Bronchial epithelial cell (primary cell): ENCODE results near the gene FEN1. TPM values are rescaled to one million over a fixed set of nuclear protein-coding genes. Genes with fewer than 3 reads are reported as not detected.

Experiments
- DNase-seq: peaks from one replicate; pipeline ENCODE4 v3.0.0-alpha.2; 2010; ENCODE audit warnings: low read depth
- FAIRE-seq: peaks from 2 replicates; lab custom pipeline; 2011; peaks lifted over from hg19 to GRCh38; lab: Jason Lieb, UNC
- H3K27me3 ChIP-seq: 2 replicates; pipeline ENCODE4 v1.5.1; 2011; ENCODE audit warnings: low read length; ENCODE audit not compliant: control insufficient read depth, insufficient read depth
- H3K36me3 ChIP-seq: 2 replicates; pipeline ENCODE4 v1.5.1; 2011; ENCODE audit warnings: low read length; ENCODE audit not compliant: control insufficient read depth, insufficient read depth
- H3K4me3 ChIP-seq: 2 replicates; pipeline ENCODE4 v1.5.1; 2011; ENCODE audit warnings: mild to moderate bottlenecking, low read depth, low read length, control low read depth
- total RNA-seq: library from RNA; depleted of rRNA; stranded (reverse); fragments of >200 nt; gene quantifications from 2 replicates; pipeline ENCODE4 v1.2.1, GENCODE V29; 2014
- TF ChIP-seq, protein P1 (sequence below): IDR thresholded peaks from 2 replicates; pipeline ENCODE4 v1.5.1; 2011; ENCODE audit warnings: mild to moderate bottlenecking, moderate library complexity, low read length, control low read depth, inconsistent platforms; ENCODE audit not compliant: insufficient read depth, severe bottlenecking

The FEN1 gene
- total RNA-seq, 1 donor from 2014 or later: 9.7 TPM

DNA sequence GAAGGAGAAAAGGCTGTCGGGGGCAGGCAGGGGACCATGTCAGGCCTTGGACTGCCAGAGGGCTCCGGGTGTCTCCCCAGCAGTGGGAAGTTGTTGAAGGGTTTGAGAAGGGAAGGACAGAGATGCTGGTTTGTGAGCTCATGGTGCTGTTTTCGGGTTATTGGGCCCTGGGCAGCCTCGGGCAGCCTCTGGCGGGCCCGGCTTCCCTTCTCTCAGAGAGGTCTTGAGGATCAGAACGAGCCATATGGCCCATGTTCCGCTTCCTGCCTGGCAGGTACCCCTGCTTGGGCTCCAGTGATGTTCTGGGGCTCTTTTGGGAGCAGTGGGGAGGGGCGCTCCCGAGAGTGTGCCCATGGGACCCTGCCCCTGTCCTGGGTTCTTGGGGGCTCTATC is 30.5 kb upstream of the FEN1 start:
- no peak overlapping the region for H3K4me3 ChIP-seq
- H3K27me3 ChIP-seq: peaks cover 2% of the 10 kb centered on the region
- H3K36me3 ChIP-seq: no peaks in the 10 kb centered on the region
- no peak for DNase-seq
- TF ChIP-seq, protein P1, sequence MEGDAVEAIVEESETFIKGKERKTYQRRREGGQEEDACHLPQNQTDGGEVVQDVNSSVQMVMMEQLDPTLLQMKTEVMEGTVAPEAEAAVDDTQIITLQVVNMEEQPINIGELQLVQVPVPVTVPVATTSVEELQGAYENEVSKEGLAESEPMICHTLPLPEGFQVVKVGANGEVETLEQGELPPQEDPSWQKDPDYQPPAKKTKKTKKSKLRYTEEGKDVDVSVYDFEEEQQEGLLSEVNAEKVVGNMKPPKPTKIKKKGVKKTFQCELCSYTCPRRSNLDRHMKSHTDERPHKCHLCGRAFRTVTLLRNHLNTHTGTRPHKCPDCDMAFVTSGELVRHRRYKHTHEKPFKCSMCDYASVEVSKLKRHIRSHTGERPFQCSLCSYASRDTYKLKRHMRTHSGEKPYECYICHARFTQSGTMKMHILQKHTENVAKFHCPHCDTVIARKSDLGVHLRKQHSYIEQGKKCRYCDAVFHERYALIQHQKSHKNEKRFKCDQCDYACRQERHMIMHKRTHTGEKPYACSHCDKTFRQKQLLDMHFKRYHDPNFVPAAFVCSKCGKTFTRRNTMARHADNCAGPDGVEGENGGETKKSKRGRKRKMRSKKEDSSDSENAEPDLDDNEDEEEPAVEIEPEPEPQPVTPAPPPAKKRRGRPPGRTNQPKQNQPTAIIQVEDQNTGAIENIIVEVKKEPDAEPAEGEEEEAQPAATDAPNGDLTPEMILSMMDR: no peak
- no peak for FAIRE-seq

DNA sequence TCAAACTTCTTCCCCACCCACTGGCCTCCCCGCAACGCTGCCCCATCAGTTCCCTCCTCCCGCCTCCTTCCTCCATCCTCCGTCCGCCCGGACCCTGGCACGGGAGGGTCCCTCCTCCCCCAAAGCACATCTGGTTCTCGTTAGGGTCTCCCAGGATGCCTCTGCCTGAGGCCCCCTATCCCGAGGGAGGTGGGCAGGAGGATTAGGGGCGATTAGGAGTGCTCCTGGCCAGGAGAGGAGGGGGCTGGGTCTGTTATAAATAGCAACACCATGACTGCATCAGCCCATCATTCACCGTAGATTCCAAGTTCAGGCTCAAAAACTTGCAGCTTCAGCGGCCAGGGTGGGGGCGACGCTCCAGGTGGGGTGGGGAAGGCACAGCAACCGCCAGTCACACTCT is 29.9 kb upstream of the FEN1 start:
- Histone ChIP-seq H3K27me3 (peaks cover 2% of the 10 kb centered on the region), H3K36me3 (no peaks in the 10 kb centered on the region), H3K4me3 (no peak overlapping the region)
- FAIRE-seq: no peak
- no peak for DNase-seq
- TF ChIP-seq, protein P1: no peak

DNA sequence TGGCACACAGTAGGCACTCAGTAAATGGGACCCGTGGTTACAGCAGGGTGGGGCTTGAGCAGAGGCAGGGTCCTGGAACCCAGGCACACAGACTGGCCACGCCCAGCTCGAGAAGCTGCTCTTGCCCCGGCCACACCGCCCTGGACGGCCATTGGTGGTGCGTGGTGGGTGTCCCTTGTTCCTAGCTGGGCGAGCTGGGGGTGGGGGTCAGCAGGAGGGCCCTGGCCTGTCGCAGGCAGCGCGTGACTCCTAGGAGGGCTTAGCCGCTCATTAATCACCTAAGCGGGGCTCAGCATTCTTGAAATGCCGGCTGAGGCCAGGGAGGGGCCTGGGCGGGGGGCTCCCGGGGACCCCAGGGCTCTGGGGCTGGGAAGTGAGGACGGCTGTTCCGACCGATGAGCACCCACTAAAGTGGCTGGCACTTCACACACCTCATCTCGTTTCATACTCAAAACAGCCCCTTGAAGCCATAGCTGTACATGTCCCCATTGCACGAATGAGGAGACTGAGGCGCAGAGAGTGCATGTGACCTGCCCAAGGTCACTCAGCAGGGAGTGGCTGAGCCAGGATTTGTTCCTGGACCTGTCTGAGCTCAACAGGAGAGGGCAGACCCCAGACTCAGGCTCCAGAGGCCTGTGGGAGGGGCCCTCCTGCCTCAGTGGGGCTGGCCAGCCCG is 28.6 kb upstream of the FEN1 start:
- TF ChIP-seq, protein P1: no peak
- DNase-seq: no peak
- Histone ChIP-seq H3K27me3 (peaks cover 2% of the 10 kb centered on the region), H3K4me3 (no peak overlapping the region), H3K36me3 (no peaks in the 10 kb centered on the region)
- no peak for FAIRE-seq

DNA sequence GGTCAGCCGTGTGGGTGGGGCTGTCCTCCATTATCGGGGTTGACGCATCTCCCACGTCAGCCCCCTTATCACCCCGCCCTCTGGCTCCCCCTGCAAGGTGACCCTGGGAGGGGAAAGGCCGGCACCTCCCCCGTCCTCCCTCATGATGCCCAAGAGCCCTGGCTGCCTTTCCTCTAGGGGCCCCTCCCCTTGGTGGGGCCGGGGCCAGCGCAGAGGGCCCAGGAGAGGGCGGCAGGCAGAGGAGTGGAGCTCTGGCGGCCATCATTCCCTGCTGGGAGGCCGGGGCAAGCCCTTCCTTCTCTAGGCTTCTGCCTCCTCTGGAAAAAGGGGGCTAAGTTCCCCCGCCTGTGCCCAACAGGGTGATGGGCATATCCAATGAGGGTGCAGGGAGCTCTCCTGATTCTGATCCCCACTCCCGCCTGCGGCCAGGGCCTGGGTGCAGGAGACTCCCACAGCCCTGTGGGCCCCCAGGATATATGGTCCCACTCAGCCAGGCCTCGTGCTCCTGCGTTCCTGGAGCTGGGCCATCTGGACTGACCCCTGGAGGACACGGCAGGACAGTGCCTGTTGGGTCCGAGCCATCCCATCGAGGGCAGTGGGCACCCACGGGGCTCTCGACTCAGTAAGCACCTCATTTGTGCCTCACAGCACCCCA is 28.0 kb upstream of the FEN1 start:
- no peak for DNase-seq
- H3K36me3 ChIP-seq: no peaks in the 10 kb centered on the region
- H3K27me3 ChIP-seq: peaks cover 2% of the 10 kb centered on the region
- no peak overlapping the region for H3K4me3 ChIP-seq
- TF ChIP-seq, protein P1: no peak
- no peak for FAIRE-seq

DNA sequence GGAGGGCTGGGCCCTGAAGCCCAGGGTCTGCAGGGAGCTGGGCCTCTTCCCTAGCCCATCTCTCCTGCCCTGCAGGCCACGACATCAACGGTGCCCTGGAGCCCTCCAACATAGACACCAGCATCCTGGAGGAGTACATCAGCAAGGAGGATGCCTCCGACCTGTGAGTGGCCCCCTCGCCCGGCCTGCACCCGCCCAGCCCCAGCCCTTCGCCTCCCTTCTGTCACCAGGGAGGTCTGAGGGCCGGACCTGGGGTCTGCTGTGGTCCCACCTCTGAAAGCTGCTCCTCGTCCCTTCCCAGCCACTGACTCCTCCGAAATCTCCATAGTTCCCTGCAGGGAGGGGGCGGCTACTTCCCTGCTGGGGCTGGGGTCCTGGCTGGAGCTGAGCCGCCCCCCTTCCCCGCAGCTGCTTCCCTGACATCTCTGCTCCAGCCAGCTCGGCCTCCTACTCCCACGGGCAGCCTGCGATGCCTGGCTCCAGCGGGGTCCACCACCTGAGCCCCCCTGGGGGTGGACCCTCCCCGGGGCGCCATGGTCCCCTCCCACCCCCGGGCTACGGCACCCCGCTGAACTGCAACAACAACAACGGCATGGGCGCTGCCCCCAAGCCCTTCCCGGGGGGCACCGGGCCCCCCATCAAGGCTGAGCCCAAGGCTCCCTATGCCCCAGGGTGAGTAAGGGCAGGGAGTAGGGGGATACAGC is 27.0 kb upstream of the FEN1 start:
- Histone ChIP-seq H3K4me3 (no peak overlapping the region), H3K36me3 (no peaks in the 10 kb centered on the region), H3K27me3 (no peaks in the 10 kb centered on the region)
- DNase-seq (no peak), FAIRE-seq (no peak)
- TF ChIP-seq, protein P1: no peak
